Measurements from ENCODE around the gene WFIKKN1.

WFIKKN1 gene, protein sequence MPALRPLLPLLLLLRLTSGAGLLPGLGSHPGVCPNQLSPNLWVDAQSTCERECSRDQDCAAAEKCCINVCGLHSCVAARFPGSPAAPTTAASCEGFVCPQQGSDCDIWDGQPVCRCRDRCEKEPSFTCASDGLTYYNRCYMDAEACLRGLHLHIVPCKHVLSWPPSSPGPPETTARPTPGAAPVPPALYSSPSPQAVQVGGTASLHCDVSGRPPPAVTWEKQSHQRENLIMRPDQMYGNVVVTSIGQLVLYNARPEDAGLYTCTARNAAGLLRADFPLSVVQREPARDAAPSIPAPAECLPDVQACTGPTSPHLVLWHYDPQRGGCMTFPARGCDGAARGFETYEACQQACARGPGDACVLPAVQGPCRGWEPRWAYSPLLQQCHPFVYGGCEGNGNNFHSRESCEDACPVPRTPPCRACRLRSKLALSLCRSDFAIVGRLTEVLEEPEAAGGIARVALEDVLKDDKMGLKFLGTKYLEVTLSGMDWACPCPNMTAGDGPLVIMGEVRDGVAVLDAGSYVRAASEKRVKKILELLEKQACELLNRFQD

DNA sequence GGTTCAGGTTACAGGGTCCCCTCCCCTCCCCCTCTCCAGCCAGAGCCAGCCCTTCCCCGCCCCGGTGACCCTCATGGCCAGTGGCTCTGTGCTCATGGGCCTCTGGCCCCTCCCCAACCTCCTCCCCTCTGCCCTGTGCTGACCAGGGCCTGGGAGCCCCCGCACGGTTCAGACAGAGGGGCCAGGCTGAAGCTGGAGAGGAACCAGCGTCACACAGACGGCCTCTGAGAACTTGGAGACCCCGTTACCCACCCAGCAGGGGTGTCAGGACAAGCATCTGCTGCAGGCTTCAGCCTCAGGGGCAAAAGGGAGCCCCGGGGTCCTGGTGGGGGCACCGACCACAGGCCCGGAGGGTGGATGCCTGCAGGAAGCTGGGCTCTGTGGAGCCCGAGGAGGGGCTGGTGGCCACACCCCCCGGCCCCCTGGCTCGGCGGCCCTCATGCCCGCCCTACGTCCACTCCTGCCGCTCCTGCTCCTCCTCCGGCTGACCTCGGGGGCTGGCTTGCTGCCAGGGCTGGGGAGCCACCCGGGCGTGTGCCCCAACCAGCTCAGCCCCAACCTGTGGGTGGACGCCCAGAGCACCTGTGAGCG, at the start of gene WFIKKN1:
TSS of gene WFIKKN1 (plus strand) at position 171 of the 591 bp plus-strand sequence. CDS start at position 440, 269 bp downstream.
- CTCF ChIA-PET: no interaction called here
- DNase-seq (ENCODE audit: extremely low spot score): no peak
- POLR2A ChIA-PET: no interaction called here
- TF ChIP-seq, protein P1, sequence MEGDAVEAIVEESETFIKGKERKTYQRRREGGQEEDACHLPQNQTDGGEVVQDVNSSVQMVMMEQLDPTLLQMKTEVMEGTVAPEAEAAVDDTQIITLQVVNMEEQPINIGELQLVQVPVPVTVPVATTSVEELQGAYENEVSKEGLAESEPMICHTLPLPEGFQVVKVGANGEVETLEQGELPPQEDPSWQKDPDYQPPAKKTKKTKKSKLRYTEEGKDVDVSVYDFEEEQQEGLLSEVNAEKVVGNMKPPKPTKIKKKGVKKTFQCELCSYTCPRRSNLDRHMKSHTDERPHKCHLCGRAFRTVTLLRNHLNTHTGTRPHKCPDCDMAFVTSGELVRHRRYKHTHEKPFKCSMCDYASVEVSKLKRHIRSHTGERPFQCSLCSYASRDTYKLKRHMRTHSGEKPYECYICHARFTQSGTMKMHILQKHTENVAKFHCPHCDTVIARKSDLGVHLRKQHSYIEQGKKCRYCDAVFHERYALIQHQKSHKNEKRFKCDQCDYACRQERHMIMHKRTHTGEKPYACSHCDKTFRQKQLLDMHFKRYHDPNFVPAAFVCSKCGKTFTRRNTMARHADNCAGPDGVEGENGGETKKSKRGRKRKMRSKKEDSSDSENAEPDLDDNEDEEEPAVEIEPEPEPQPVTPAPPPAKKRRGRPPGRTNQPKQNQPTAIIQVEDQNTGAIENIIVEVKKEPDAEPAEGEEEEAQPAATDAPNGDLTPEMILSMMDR (IDR thresholded peaks at IDR 0.05; ENCODE audit: control extremely low read depth, extremely low read depth, low read depth, missing control alignments): no peak

DNA sequence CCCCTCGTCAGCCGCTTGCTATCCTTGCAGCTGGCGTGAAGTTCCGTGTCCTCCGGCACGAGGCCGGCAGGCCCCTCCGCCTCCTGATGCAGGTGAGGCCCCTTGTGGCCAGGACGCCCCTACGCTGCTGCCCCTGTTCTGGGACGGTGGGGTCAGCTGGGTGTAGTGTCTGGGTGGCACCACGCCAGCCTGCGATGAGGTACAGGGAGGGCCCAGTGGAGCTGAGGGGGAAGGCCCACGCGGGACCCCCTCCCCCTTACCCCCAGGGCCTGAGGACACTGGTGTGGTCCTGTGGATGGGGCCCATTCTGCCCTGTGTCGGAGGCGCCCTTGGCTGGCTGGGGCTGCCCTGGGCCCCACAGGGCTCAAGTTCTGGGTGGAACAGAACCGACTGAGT, 48.6 kb upstream of the WFIKKN1 start:
- CTCF ChIA-PET: interaction anchor here (0.8 kb wide), 1 partner anchor 191 kb away, joined by 3 read pairs; no protein-coding TSS in a partner anchor
- POLR2A ChIA-PET: no interaction called here
- no peak for DNase-seq (ENCODE audit: extremely low spot score)
- TF ChIP-seq, protein P1 (IDR thresholded peaks at IDR 0.05; ENCODE audit: control extremely low read depth, extremely low read depth, low read depth, missing control alignments): no peak

DNA sequence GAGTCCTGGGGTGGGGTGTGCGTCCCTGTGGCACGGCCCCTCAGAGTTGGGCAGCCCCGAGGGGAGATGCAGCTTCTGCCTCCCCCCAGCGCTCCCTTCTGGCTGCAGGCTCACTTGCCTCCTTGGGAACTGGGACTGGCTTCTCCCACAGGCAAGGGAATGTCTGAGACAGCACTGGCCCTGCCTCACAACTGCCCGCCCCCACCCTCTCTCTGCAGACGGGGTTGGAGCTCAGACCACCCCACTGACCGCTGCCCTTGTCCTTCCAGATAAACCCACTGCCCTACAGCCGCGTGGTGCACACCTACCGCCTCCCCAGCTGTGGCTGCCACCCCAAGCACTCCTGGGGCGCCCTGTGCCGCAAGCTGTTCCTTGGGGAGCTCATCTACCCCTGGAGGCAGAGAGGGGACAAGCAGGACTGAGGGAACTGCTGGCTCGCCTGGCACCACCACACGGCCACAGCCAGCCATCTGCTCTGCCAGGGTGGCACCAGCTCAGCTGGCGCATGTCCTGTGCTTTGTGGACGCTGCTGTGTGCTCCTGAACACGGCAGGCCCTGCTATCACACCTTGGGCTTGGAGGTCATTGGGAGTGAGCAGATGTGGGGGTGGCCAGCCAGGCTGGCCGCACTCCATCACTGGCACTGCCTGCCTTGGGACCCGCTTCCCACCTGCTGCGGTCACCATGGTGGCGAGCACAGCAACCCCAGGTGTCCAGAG, 48.0 kb upstream of the WFIKKN1 start:
- no peak for DNase-seq (ENCODE audit: extremely low spot score)
- TF ChIP-seq, protein P1 (IDR thresholded peaks at IDR 0.05; ENCODE audit: control extremely low read depth, extremely low read depth, low read depth, missing control alignments): no peak
- ChIA-PET CTCF (interaction anchor here (0.8 to 1.6 kb wide), 2 partner anchors 11 to 191 kb away, joined by 3 to 4 read pairs; no protein-coding TSS in a partner anchor), POLR2A (no interaction called here)

DNA sequence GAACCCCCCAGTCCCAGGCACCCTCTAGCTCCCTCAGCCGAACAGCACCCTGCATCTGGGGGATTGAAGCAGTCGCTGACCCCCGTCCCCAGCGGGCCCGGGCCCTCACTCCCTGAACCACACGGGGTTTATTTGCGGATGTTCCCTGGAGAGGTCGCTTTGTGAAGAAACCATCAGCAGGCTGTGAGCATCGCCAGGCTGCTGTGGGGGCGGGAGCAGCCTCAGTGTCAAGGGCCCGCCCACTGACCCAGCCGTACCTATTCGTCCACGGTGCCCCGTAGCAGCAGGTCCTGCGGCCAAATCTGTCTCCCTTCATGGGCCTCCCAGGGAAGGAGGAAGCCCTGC, 47.3 kb upstream of the WFIKKN1 start:
- POLR2A ChIA-PET: no interaction called here
- CTCF ChIA-PET: interaction anchor here (1.6 kb wide), 1 partner anchor 10 kb away, joined by 4 read pairs; no protein-coding TSS in a partner anchor
- no peak for DNase-seq (ENCODE audit: extremely low spot score)
- TF ChIP-seq, protein P1 (IDR thresholded peaks at IDR 0.05; ENCODE audit: control extremely low read depth, extremely low read depth, low read depth, missing control alignments): no peak

DNA sequence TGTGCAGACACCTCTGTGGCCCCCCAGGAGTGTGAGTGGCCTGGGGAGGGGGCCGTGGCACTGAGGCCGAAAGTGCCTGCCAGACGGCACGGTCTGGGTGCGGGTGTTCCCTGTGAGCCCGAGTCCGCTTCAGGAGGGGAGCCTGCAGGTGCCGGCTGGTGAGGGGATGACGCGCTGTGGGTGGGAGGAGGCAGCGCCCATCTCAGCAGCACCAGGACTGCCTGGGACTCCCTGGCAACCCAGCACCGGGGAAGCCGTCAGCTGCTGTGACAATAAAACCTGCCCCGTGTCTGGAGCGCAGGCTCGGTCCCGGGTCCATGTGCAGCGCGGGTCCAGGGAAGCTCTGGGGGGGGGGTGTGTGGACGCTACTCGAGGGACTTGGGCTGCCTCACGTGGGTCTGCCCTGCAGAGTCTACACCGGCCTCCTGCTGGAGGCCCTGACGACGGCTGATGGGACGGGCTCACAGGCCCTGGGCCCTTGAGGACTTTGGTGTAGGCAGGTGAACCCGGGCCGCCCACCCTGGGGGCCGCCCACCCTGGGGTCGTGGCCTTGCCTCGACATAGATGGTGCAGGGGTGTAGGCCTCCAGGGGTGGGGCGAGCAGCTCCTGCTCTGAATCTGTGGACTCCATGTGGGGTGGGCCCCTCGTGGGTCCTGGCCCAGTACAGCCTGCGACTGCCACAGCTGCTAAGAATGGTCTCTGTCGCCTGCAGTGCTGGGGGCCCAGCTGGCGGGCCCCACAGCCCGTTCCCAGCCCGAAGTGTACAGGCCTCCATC, 46.8 kb upstream of the WFIKKN1 start:
- no peak for DNase-seq (ENCODE audit: extremely low spot score)
- TF ChIP-seq, protein P1 (IDR thresholded peaks at IDR 0.05; ENCODE audit: control extremely low read depth, extremely low read depth, low read depth, missing control alignments): no peak
- CTCF ChIA-PET: interaction anchor here (1.6 kb wide), 1 partner anchor 10 kb away, joined by 4 read pairs; no protein-coding TSS in a partner anchor
- POLR2A ChIA-PET: interaction anchor here (0.6 kb wide), 2 partner anchors 18 to 476 kb away, joined by 3 to 4 read pairs; no protein-coding TSS in a partner anchor
